ENCODE measurements around the gene DUSP15.
"Not testable (repeated sequence)": the region's sequence is repeated elsewhere in the genome, so short reads cannot be mapped to it uniquely, and the experiment has no call there.

DUSP15 gene

GRCh38 chr20:31822421-31823330 is 47.7 kb downstream of the DUSP15 start:
- DNase-seq (ENCODE audit: low read depth, low spot score) = peak; percentile 96

- DNase-seq (ENCODE audit: low read depth, low spot score) = no peak
Observed at GRCh38 chr20:31821427-31821826, 48.9 kb downstream of the DUSP15 start.

GRCh38 chr20:31820228-31820627 is 50.1 kb downstream of the DUSP15 start:
- no peak for DNase-seq (ENCODE audit: low read depth, low spot score)

GRCh38 chr20:31819083-31819784 is 51.1 kb downstream of the DUSP15 start, which contains the start of gene MYLK2:
Gene MYLK2 (plus strand): TSS chr20:31819356. CDS start chr20:31819581, 225 bp downstream.
- no peak for DNase-seq (ENCODE audit: low read depth, low spot score)

- no peak for DNase-seq (ENCODE audit: low read depth, low spot score)
Observed at GRCh38 chr20:31818376-31818908, 51.9 kb downstream of the DUSP15 start.

- no peak for DNase-seq (ENCODE audit: low read depth, low spot score)
Observed at GRCh38 chr20:31817461-31817860, 52.9 kb downstream of the DUSP15 start.

- no peak for DNase-seq (ENCODE audit: low read depth, low spot score)
Observed at GRCh38 chr20:31816221-31816620, 54.1 kb downstream of the DUSP15 start.

- DNase-seq (ENCODE audit: low read depth, low spot score) = no peak
Observed at GRCh38 chr20:31815408-31816188, 54.7 kb downstream of the DUSP15 start.

GRCh38 chr20:31814142-31814541 is 56.2 kb downstream of the DUSP15 start:
- not testable (repeated sequence) for DNase-seq (ENCODE audit: low read depth, low spot score)

GRCh38 chr20:31813611-31814010 is 56.7 kb downstream of the DUSP15 start:
- no peak for DNase-seq (ENCODE audit: low read depth, low spot score)

GRCh38 chr20:31811796-31812728 is 58.3 kb downstream of the DUSP15 start:
- no peak for DNase-seq (ENCODE audit: low read depth, low spot score)

GRCh38 chr20:31811198-31811597 is 59.1 kb downstream of the DUSP15 start:
- no peak for DNase-seq (ENCODE audit: low read depth, low spot score)

Data from ELF-1 (cell line).